Prostate gland (tissue), 2 donors: ENCODE measurements around the gene LITAFD.

Source experiments
- POLR2A ChIP-seq: fragments of 450-650 bp; IDR thresholded peaks from one replicate; pipeline ENCODE4 v1.6.1; 2016; ENCODE audit warnings: antibody characterized with exemption, mild to moderate bottlenecking
- TF ChIP-seq, protein P1 (sequence below), 4 experiments: fragments of 200-600 bp in 2 of 4; fragments of 450-650 bp in 2 of 4; sonication (generic) in 2 of 4; IDR thresholded peaks; 1 replicate in 3 of 4; 2 replicates in 1 of 4; pipeline ENCODE4 v1.5.1; 2016 to 2019; ENCODE audit warnings: antibody characterized with exemption in 4 of 4, mild to moderate bottlenecking in 2 of 4, moderate library complexity in 2 of 4

DNA sequence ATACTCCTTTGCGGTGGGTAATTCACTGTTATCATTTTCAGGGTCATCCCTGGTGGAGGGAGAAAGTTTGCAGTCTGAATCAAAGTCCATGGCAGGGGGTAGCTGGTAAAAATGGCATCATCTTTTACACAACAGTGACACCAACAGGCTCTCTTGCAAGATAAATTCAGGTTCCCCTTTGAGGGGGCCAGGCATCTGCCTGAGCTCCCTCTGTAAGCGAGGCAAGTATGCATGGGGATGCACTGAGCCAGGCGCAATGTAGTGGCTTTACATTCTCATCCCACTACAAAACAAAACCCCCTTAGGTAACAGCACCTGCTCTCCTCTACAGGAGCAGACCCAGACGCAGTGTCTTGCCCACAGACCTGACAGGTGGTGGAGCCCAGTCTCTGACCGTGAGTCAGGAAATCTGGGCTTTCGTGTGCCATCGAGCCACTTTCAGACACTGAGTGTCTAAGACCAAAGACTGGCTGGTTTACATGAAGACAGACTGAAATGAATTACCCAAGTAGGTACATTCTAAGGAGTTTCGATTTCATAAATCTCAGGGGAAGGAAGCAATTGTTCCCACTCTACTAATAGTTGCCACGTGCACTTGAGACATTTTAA lies 17.7 kb downstream of the LITAFD start:
- TF ChIP-seq POLR2A: no peak
- TF ChIP-seq, protein P1, sequence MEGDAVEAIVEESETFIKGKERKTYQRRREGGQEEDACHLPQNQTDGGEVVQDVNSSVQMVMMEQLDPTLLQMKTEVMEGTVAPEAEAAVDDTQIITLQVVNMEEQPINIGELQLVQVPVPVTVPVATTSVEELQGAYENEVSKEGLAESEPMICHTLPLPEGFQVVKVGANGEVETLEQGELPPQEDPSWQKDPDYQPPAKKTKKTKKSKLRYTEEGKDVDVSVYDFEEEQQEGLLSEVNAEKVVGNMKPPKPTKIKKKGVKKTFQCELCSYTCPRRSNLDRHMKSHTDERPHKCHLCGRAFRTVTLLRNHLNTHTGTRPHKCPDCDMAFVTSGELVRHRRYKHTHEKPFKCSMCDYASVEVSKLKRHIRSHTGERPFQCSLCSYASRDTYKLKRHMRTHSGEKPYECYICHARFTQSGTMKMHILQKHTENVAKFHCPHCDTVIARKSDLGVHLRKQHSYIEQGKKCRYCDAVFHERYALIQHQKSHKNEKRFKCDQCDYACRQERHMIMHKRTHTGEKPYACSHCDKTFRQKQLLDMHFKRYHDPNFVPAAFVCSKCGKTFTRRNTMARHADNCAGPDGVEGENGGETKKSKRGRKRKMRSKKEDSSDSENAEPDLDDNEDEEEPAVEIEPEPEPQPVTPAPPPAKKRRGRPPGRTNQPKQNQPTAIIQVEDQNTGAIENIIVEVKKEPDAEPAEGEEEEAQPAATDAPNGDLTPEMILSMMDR (IDR thresholded peaks at IDR 0.05): no peak
